H9 (cell line): ENCODE data around the gene IL10RA. TPM values are rescaled to one million over a fixed set of nuclear protein-coding genes. Genes with fewer than 3 reads are reported as not detected.
"Not testable (repeated sequence)": the region's sequence is repeated elsewhere in the genome, so short reads cannot be mapped to it uniquely, and the experiment has no call there.

Source experiments
- DNase-seq: peaks from one replicate; pipeline ENCODE4 v3.0.0-alpha.2; 2017
- H2AFZ ChIP-seq: one replicate; pipeline ENCODE4 v1.6.1; 2013; ENCODE audit warnings: mild to moderate bottlenecking, low read length, control low read depth, moderate library complexity
- H2AK5ac ChIP-seq: 2 replicates; pipeline ENCODE4 v1.6.1; 2013; ENCODE audit warnings: low read length, control low read depth, mixed read lengths; ENCODE audit not compliant: insufficient read length
- H2BK120ac ChIP-seq: one replicate; pipeline ENCODE4 v1.6.1; 2013; ENCODE audit warnings: low read depth, mild to moderate bottlenecking, low read length, control low read depth, inconsistent platforms; ENCODE audit not compliant: poor library complexity, severe bottlenecking
- H2BK12ac ChIP-seq: 2 replicates; pipeline ENCODE4 v1.6.1; 2013; ENCODE audit warnings: low read length, control low read depth, mixed read lengths, low read depth; ENCODE audit not compliant: insufficient read length
- H2BK15ac ChIP-seq: 2 replicates; pipeline ENCODE4 v1.6.1; 2013; ENCODE audit warnings: low read depth, low read length, control low read depth
- H2BK20ac ChIP-seq: one replicate; pipeline ENCODE4 v1.6.1; 2013; ENCODE audit warnings: low read depth, mild to moderate bottlenecking, low read length, control low read depth, inconsistent platforms; ENCODE audit not compliant: poor library complexity, severe bottlenecking
- H2BK5ac ChIP-seq: 2 replicates; pipeline ENCODE4 v1.6.1; 2013; ENCODE audit warnings: low read length, control low read depth, mixed read lengths; ENCODE audit not compliant: insufficient read length
- H3K14ac ChIP-seq: 2 replicates; pipeline ENCODE4 v1.6.1; 2013; ENCODE audit warnings: low read length, control low read depth; ENCODE audit not compliant: insufficient read depth
- H3K18ac ChIP-seq: 2 replicates; pipeline ENCODE4 v1.6.1; 2013; ENCODE audit warnings: low read depth, mild to moderate bottlenecking, mixed read lengths, low read length, control low read depth; ENCODE audit not compliant: insufficient read length
- H3K23ac ChIP-seq: 2 replicates; pipeline ENCODE4 v1.6.1; 2013; ENCODE audit warnings: low read length, control low read depth, mixed read lengths, low read depth; ENCODE audit not compliant: insufficient read length
- H3K23me2 ChIP-seq: 2 replicates; pipeline ENCODE4 v1.6.1; 2013; ENCODE audit warnings: low read depth, mild to moderate bottlenecking, mixed read lengths, low read length, control low read depth; ENCODE audit not compliant: insufficient read length, poor library complexity, severe bottlenecking
- H3K27ac ChIP-seq: 2 replicates; pipeline ENCODE4 v1.5.1; 2013; ENCODE audit warnings: low read length, control low read depth, mixed read lengths, low read depth; ENCODE audit not compliant: insufficient read length
- H3K27me3 ChIP-seq: 2 replicates; pipeline ENCODE4 v1.6.1; 2013; ENCODE audit warnings: low read length, control low read depth, inconsistent platforms; ENCODE audit not compliant: insufficient read depth
- H3K4ac ChIP-seq: 2 replicates; pipeline ENCODE4 v1.6.1; 2013; ENCODE audit warnings: low read depth, mild to moderate bottlenecking, control low read depth, inconsistent platforms, low read length, moderate library complexity
- H3K4me1 ChIP-seq: 2 replicates; pipeline ENCODE4 v1.6.1; 2013; ENCODE audit warnings: low read length, control low read depth, inconsistent platforms; ENCODE audit not compliant: insufficient read depth
- H3K4me2 ChIP-seq: 2 replicates; pipeline ENCODE4 v1.6.1; 2013; ENCODE audit warnings: low read length, control low read depth, mixed read lengths; ENCODE audit not compliant: insufficient read length, insufficient read depth
- H3K56ac ChIP-seq: 2 replicates; pipeline ENCODE4 v1.6.1; 2013; ENCODE audit warnings: low read depth, mild to moderate bottlenecking, mixed read lengths, low read length, control low read depth; ENCODE audit not compliant: insufficient read length
- H3K79me1 ChIP-seq: 2 replicates; pipeline ENCODE4 v1.6.1; 2013; ENCODE audit warnings: low read depth, mild to moderate bottlenecking, moderate library complexity, low read length, control low read depth, inconsistent platforms; ENCODE audit not compliant: insufficient read depth, poor library complexity, severe bottlenecking
- H3K79me2 ChIP-seq: 2 replicates; pipeline ENCODE4 v1.6.1; 2013; ENCODE audit warnings: low read length, control low read depth, inconsistent platforms; ENCODE audit not compliant: insufficient read depth
- H3K9ac ChIP-seq: 2 replicates; pipeline ENCODE4 v1.6.1; 2013; ENCODE audit warnings: low read length, control low read depth, mixed read lengths; ENCODE audit not compliant: insufficient read length; ENCODE audit errors: extremely low read depth
- H3K9me3 ChIP-seq: one replicate; pipeline ENCODE4 v1.6.1; 2013; ENCODE audit warnings: low read depth, low read length, inconsistent platforms; ENCODE audit not compliant: control insufficient read depth
- H3T11ph ChIP-seq: one replicate; pipeline ENCODE4 v1.6.1; 2013; ENCODE audit warnings: mild to moderate bottlenecking, low read length, control low read depth, inconsistent platforms
- H4K20me1 ChIP-seq: one replicate; pipeline ENCODE4 v1.6.1; 2013; ENCODE audit not compliant: control insufficient read depth, insufficient read length, insufficient read depth
- H4K5ac ChIP-seq: 2 replicates; pipeline ENCODE4 v1.6.1; 2013; ENCODE audit warnings: low read depth, mild to moderate bottlenecking, mixed read lengths, low read length, control low read depth; ENCODE audit not compliant: insufficient read length
- H4K8ac ChIP-seq: replicated peaks from 2 replicates; pipeline ENCODE4 v1.6.1; 2013; ENCODE audit warnings: low read length, control low read depth, mixed read lengths, low read depth; ENCODE audit not compliant: insufficient read length
- H4K91ac ChIP-seq: 2 replicates; pipeline ENCODE4 v1.6.1; 2013; ENCODE audit warnings: low read depth, mild to moderate bottlenecking, moderate library complexity, mixed read lengths, low read length, control low read depth; ENCODE audit not compliant: insufficient read length
- H3K27ac Mint-ChIP-seq, 3 experiments: 2 replicates in 2 of 3; 3 replicates in 1 of 3; pipeline ENCODE4 v1.8.0; 2020 to 2021; ENCODE audit warnings: mixed read lengths in 3 of 3, mild to moderate bottlenecking in 1 of 3, moderate library complexity in 1 of 3
- H3K27me3 Mint-ChIP-seq: 2 replicates; pipeline ENCODE4 v1.8.0; 2021; ENCODE audit warnings: low read depth, mild to moderate bottlenecking, moderate library complexity, mixed read lengths
- H3K36me3 Mint-ChIP-seq, 3 experiments: 2 replicates in 2 of 3; 3 replicates in 1 of 3; pipeline ENCODE4 v1.8.0; 2020 to 2021; ENCODE audit warnings: low read depth in 3 of 3, mixed read lengths in 3 of 3; ENCODE audit not compliant: insufficient read depth in 1 of 3
- H3K4me1 Mint-ChIP-seq, 2 experiments: 2 replicates each; pipeline ENCODE4 v1.8.0; 2020; ENCODE audit warnings: mixed read lengths in 2 of 2
- H3K4me3 Mint-ChIP-seq, 2 experiments: 2 replicates in 1 of 2; 3 replicates in 1 of 2; pipeline ENCODE4 v1.8.0; 2020 to 2021; ENCODE audit warnings: mild to moderate bottlenecking in 2 of 2, mixed read lengths in 2 of 2, moderate library complexity in 1 of 2
- H3K9me3 Mint-ChIP-seq, 2 experiments: 2 replicates in 1 of 2; 3 replicates in 1 of 2; pipeline ENCODE4 v1.8.0; 2020; ENCODE audit warnings: mild to moderate bottlenecking in 2 of 2, mixed read lengths in 2 of 2, moderate library complexity in 1 of 2
- WGBS: extraction: QIAGEN DNeasy Blood & Tissue Kit; methylation state at CpG from one replicate; pipeline ENCODE4 v1.1.7; 2013; ENCODE audit warnings: missing lambda C conversion rate, low lambda C conversion rate, mixed read lengths; ENCODE audit not compliant: insufficient read length; ENCODE audit errors: extremely low coverage; 5-methylcytosine and 5-hydroxymethylcytosine counted together
- total RNA-seq: library from RNA; stranded (reverse); gene quantifications from 2 replicates; pipeline ENCODE4 v1.2.1, GENCODE V29; 2021
- TF ChIP-seq, protein P1 (sequence below): fragments of 200-600 bp; sonication (generic); conservative IDR thresholded peaks from 3 replicates; pipeline ENCODE4 v1.8.0; 2021; ENCODE audit warnings: antibody characterized with exemption, mild to moderate bottlenecking

Gene IL10RA
- total RNA-seq, 1 experiment from 2014 or later: not detected

- WGBS: no CpG with 5 or more reads among the region's 7 CpGs
- H3K4ac ChIP-seq: no peak overlapping the region
- H3K18ac ChIP-seq: no peak overlapping the region
- Mint-ChIP-seq H3K4me1 (peaks cover 2 to 6% of the 10 kb centered on the region in 2 experiments; a peak in 2 of 4 replicates), H3K36me3 (no peaks in the 10 kb centered on the region; a peak in 1 of 7 replicates), H3K4me3 (no peak overlapping the region), H3K27me3 (peaks cover 8% of the 10 kb centered on the region), H3K9me3 (no peaks in the 10 kb centered on the region), H3K27ac (no peak overlapping the region)
- H3K4me2 ChIP-seq: no peak overlapping the region
- no peak overlapping the region for H2AFZ ChIP-seq
- no peak overlapping the region for H4K8ac ChIP-seq
- no peak overlapping the region for H4K91ac ChIP-seq
- H3K27ac ChIP-seq: no peak overlapping the region
- no peaks in the 10 kb centered on the region for H4K20me1 ChIP-seq
- no peaks in the 10 kb centered on the region for H3K79me1 ChIP-seq
- TF ChIP-seq, protein P1, sequence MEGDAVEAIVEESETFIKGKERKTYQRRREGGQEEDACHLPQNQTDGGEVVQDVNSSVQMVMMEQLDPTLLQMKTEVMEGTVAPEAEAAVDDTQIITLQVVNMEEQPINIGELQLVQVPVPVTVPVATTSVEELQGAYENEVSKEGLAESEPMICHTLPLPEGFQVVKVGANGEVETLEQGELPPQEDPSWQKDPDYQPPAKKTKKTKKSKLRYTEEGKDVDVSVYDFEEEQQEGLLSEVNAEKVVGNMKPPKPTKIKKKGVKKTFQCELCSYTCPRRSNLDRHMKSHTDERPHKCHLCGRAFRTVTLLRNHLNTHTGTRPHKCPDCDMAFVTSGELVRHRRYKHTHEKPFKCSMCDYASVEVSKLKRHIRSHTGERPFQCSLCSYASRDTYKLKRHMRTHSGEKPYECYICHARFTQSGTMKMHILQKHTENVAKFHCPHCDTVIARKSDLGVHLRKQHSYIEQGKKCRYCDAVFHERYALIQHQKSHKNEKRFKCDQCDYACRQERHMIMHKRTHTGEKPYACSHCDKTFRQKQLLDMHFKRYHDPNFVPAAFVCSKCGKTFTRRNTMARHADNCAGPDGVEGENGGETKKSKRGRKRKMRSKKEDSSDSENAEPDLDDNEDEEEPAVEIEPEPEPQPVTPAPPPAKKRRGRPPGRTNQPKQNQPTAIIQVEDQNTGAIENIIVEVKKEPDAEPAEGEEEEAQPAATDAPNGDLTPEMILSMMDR: peak; percentile 98
- no peaks in the 10 kb centered on the region for H3K79me2 ChIP-seq
- H3K14ac ChIP-seq: no peak overlapping the region
- DNase-seq: peak; percentile 90
- H3K4me1 ChIP-seq: no peaks in the 10 kb centered on the region
- no peak overlapping the region for H2AK5ac ChIP-seq
- H2BK5ac ChIP-seq: no peak overlapping the region
- H3K27me3 ChIP-seq: no peaks in the 10 kb centered on the region
- no peak overlapping the region for H2BK15ac ChIP-seq
- no peak overlapping the region for H2BK120ac ChIP-seq
- H3K9me3 ChIP-seq: no peaks in the 10 kb centered on the region
- H4K5ac ChIP-seq: no peak overlapping the region
- H3K23ac ChIP-seq: no peak overlapping the region
- H3K56ac ChIP-seq: no peak overlapping the region
- no peaks in the 10 kb centered on the region for H3K23me2 ChIP-seq
- no peak overlapping the region for H3T11ph ChIP-seq
- H2BK20ac ChIP-seq: no peak overlapping the region
- H3K9ac ChIP-seq: no peak overlapping the region
- H2BK12ac ChIP-seq: no peak overlapping the region
These were observed 39.2 kb upstream of the IL10RA start for GRCh38 chr11:117946842-117947526.

DNA sequence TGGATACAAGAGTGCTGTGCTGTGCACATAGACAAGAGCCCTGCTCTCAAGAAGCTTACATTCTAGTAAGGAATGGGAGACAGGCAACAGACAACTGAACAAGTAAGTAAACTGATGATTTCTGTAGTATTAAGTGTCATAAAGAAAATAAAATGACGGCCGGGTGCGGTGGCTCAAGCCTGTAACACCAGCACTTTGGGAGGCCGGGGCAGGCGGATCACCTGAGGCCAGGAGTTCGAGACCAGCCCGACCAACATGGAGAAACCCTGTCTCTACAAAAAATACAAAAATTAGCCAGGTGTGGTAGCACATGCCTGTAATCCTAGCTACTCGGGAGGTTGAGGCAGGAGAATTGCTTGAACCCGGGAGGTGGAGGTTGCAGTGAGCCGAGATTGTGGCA is 38.4 kb upstream of the IL10RA start:
- H3K18ac ChIP-seq, H3K23me2 ChIP-seq, H3K9ac ChIP-seq, H3K4me3 Mint-ChIP-seq, H4K5ac ChIP-seq, H3K9me3 ChIP-seq, H2BK120ac ChIP-seq, H2BK12ac ChIP-seq, H2AK5ac ChIP-seq, H4K8ac ChIP-seq, H3K23ac ChIP-seq, H3K27ac ChIP-seq, H3K79me2 ChIP-seq, H3K4me1 ChIP-seq, H3K4me2 ChIP-seq, H3T11ph ChIP-seq, H4K20me1 ChIP-seq, H2BK20ac ChIP-seq, DNase-seq, H3K56ac ChIP-seq, H3K14ac ChIP-seq, H3K9me3 Mint-ChIP-seq, H3K27me3 Mint-ChIP-seq, H2BK5ac ChIP-seq, H2BK15ac ChIP-seq, H3K27ac Mint-ChIP-seq, H3K36me3 Mint-ChIP-seq, H3K27me3 ChIP-seq, H2AFZ ChIP-seq, H3K4ac ChIP-seq, H3K79me1 ChIP-seq, H4K91ac ChIP-seq, H3K4me1 Mint-ChIP-seq: not testable (repeated sequence)
- no CpG with 5 or more reads among the region's 10 CpGs for WGBS
